SK-N-SH treated with all-trans-retinoic acid at 6 μM for 48 hours (cell line): ENCODE results near the gene MS4A4A.

Experiments used
- ESRRG ChIP-seq: fragments of 250-450 bp; sonication (Bioruptor Pico); IDR thresholded peaks from 2 replicates; pipeline ENCODE4 v1.6.1; 2021; ENCODE audit warnings: mild to moderate bottlenecking
- GLIS3 ChIP-seq: fragments of 250-450 bp; sonication (Bioruptor Pico); IDR thresholded peaks from 2 replicates; pipeline ENCODE4 v1.5.0; 2020; ENCODE audit warnings: mild to moderate bottlenecking, moderate library complexity
- PPARA ChIP-seq: fragments of 250-450 bp; sonication (Bioruptor Pico); IDR thresholded peaks from 2 replicates; pipeline ENCODE4 v1.5.0; 2020; ENCODE audit warnings: mild to moderate bottlenecking, borderline replicate concordance
- RARB ChIP-seq: fragments of 250-450 bp; sonication (Bioruptor Pico); IDR thresholded peaks from 2 replicates; pipeline ENCODE4 v1.8.0; 2021; ENCODE audit warnings: mild to moderate bottlenecking, moderate library complexity
- SNAI2 ChIP-seq: fragments of 250-450 bp; sonication (Bioruptor Pico); IDR thresholded peaks from 2 replicates; pipeline ENCODE4 v1.5.0; 2020; ENCODE audit warnings: mild to moderate bottlenecking, moderate library complexity
- ZFP30 ChIP-seq: fragments of 450-650 bp; formaldehyde crosslinking; IDR thresholded peaks from 2 replicates; pipeline ENCODE4 v1.5.0; 2022; ENCODE audit warnings: mild to moderate bottlenecking, moderate library complexity
- TF ChIP-seq, protein P1 (sequence below): fragments of 250-450 bp; sonication (Bioruptor Pico); IDR thresholded peaks from 2 replicates; pipeline ENCODE4 v1.5.0; 2020; ENCODE audit warnings: mild to moderate bottlenecking, moderate library complexity
- TF ChIP-seq, protein P2 (sequence below): fragments of 250-450 bp; sonication (Bioruptor Pico); IDR thresholded peaks from 2 replicates; pipeline ENCODE4 v1.8.0; 2020; ENCODE audit warnings: mild to moderate bottlenecking, moderate library complexity, borderline replicate concordance
- TF ChIP-seq, protein P3 (sequence below): fragments of 250-450 bp; sonication (Bioruptor Pico); IDR thresholded peaks from 2 replicates; pipeline ENCODE4 v1.8.0; 2021; ENCODE audit warnings: low read depth, mild to moderate bottlenecking, moderate library complexity, borderline replicate concordance

DNA sequence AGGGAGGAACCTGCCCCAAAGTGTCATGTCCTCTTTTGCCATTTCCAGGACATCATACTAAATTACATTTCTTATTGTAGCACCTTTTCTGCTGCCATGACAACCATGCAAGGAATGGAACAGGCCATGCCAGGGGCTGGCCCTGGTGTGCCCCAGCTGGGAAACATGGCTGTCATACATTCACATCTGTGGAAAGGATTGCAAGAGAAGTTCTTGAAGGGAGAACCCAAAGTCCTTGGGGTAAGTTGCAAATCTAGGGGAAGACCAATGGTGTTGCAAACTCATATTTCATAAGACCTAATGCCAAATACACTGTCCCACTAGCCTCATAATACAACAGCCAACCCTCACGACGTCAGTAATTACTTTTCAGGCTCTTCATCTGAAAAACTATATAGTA, 11.7 kb downstream of the MS4A4A start:
- TF ChIP-seq ESRRG (no peak), RARB (CRISPR knock-in tag) (no peak), ZFP30 (CRISPR knock-in tag) (no peak), GLIS3 (CRISPR knock-in tag) (no peak), PPARA (no peak), SNAI2 (CRISPR knock-in tag) (no peak)
- TF ChIP-seq, protein P1, sequence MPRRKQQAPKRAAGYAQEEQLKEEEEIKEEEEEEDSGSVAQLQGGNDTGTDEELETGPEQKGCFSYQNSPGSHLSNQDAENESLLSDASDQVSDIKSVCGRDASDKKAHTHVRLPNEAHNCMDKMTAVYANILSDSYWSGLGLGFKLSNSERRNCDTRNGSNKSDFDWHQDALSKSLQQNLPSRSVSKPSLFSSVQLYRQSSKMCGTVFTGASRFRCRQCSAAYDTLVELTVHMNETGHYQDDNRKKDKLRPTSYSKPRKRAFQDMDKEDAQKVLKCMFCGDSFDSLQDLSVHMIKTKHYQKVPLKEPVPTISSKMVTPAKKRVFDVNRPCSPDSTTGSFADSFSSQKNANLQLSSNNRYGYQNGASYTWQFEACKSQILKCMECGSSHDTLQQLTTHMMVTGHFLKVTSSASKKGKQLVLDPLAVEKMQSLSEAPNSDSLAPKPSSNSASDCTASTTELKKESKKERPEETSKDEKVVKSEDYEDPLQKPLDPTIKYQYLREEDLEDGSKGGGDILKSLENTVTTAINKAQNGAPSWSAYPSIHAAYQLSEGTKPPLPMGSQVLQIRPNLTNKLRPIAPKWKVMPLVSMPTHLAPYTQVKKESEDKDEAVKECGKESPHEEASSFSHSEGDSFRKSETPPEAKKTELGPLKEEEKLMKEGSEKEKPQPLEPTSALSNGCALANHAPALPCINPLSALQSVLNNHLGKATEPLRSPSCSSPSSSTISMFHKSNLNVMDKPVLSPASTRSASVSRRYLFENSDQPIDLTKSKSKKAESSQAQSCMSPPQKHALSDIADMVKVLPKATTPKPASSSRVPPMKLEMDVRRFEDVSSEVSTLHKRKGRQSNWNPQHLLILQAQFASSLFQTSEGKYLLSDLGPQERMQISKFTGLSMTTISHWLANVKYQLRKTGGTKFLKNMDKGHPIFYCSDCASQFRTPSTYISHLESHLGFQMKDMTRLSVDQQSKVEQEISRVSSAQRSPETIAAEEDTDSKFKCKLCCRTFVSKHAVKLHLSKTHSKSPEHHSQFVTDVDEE (CRISPR knock-in tag) = no peak
- TF ChIP-seq, protein P2, sequence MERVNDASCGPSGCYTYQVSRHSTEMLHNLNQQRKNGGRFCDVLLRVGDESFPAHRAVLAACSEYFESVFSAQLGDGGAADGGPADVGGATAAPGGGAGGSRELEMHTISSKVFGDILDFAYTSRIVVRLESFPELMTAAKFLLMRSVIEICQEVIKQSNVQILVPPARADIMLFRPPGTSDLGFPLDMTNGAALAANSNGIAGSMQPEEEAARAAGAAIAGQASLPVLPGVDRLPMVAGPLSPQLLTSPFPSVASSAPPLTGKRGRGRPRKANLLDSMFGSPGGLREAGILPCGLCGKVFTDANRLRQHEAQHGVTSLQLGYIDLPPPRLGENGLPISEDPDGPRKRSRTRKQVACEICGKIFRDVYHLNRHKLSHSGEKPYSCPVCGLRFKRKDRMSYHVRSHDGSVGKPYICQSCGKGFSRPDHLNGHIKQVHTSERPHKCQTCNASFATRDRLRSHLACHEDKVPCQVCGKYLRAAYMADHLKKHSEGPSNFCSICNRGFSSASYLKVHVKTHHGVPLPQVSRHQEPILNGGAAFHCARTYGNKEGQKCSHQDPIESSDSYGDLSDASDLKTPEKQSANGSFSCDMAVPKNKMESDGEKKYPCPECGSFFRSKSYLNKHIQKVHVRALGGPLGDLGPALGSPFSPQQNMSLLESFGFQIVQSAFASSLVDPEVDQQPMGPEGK = no peak
- TF ChIP-seq, protein P3, sequence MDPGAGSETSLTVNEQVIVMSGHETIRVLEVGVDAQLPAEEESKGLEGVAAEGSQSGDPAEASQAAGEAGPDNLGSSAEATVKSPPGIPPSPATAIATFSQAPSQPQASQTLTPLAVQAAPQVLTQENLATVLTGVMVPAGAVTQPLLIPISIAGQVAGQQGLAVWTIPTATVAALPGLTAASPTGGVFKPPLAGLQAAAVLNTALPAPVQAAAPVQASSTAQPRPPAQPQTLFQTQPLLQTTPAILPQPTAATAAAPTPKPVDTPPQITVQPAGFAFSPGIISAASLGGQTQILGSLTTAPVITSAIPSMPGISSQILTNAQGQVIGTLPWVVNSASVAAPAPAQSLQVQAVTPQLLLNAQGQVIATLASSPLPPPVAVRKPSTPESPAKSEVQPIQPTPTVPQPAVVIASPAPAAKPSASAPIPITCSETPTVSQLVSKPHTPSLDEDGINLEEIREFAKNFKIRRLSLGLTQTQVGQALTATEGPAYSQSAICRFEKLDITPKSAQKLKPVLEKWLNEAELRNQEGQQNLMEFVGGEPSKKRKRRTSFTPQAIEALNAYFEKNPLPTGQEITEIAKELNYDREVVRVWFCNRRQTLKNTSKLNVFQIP (CRISPR knock-in tag) = no peak
